Superior temporal gyrus (tissue), 1 donor: ENCODE data around the gene PPIE.
"Not testable (repeated sequence)": the region's sequence is repeated elsewhere in the genome, so short reads cannot be mapped to it uniquely, and the experiment has no call there.

Experiments used
- DNase-seq: peaks from one replicate; pipeline ENCODE4 v3.0.0-alpha.2; 2016; ENCODE audit errors: extremely low spot score

Gene PPIE

GRCh38 chr1:39777896-39778295 lies 39.2 kb downstream of the PPIE start:
- not testable (repeated sequence) for DNase-seq

GRCh38 chr1:39778463-39779099 lies 39.9 kb downstream of the PPIE start:
- DNase-seq: not testable (repeated sequence)

GRCh38 chr1:39779137-39779536 lies 40.5 kb downstream of the PPIE start:
- DNase-seq: no peak

- no peak for DNase-seq
Observed at GRCh38 chr1:39779821-39780220, 41.1 kb downstream of the PPIE start.

- DNase-seq: no peak
Observed at GRCh38 chr1:39781349-39781715, 42.6 kb downstream of the PPIE start.

- no peak for DNase-seq
Observed at GRCh38 chr1:39782103-39782502, 43.4 kb downstream of the PPIE start.

GRCh38 chr1:39782685-39783084 lies 44.0 kb downstream of the PPIE start:
- not testable (repeated sequence) for DNase-seq

- not testable (repeated sequence) for DNase-seq
Observed at GRCh38 chr1:39786303-39787107, 47.8 kb downstream of the PPIE start.

- DNase-seq: not testable (repeated sequence)
Observed at GRCh38 chr1:39787108-39787375, 48.4 kb downstream of the PPIE start.

- DNase-seq: no peak
Observed at GRCh38 chr1:39787468-39787867, 48.8 kb downstream of the PPIE start.

GRCh38 chr1:39787964-39788363 lies 49.3 kb downstream of the PPIE start:
- not testable (repeated sequence) for DNase-seq

GRCh38 chr1:39788426-39788757 lies 49.7 kb downstream of the PPIE start:
- DNase-seq: no peak

GRCh38 chr1:39788758-39789570 lies 50.3 kb downstream of the PPIE start, which contains the start of gene BMP8B:
BMP8B (minus strand) TSS chr1:39788865; CDS start chr1:39788485, 380 bp downstream.
- DNase-seq: no peak

GRCh38 chr1:39789571-39790110 lies 51.0 kb downstream of the PPIE start:
- DNase-seq: no peak

- DNase-seq: no peak
Observed at GRCh38 chr1:39791838-39792237, 53.2 kb downstream of the PPIE start.

- DNase-seq: no peak
Observed at GRCh38 chr1:39795651-39796050, 57.0 kb downstream of the PPIE start.

- DNase-seq: peak; percentile 76
Observed at GRCh38 chr1:39798859-39799769, 60.4 kb downstream of the PPIE start.

- DNase-seq: peak; percentile 76
Observed at GRCh38 chr1:39799770-39800470, 61.2 kb downstream of the PPIE start.

GRCh38 chr1:39800471-39800835 lies 61.8 kb downstream of the PPIE start:
- no peak for DNase-seq

GRCh38 chr1:39802496-39803260 lies 64.0 kb downstream of the PPIE start:
- no peak for DNase-seq
